Body of pancreas (tissue), 4 donors: ENCODE measurements around the gene SLC6A7. TPM values are rescaled to one million over a fixed set of nuclear protein-coding genes. Genes with fewer than 3 reads are reported as not detected.

Experiments
- ATAC-seq: fragments of 150-250 bp; one replicate; pipeline ENCODE4 v1.9.1; 2016
- DNase-seq, 4 donors: peaks; one replicate each; pipeline ENCODE4 v3.0.0-alpha.2; 2019
- H3K27ac ChIP-seq, 4 donors: fragments of 200-600 bp; sonication (generic); 1 replicate in 3 of 4; 2 replicates in 1 of 4; pipeline versions ENCODE4 v1.5.1 to v1.6.1; 2016 to 2019; ENCODE audit warnings: mild to moderate bottlenecking in 1 of 4, mixed read lengths in 1 of 4, moderate library complexity in 1 of 4
- H3K27me3 ChIP-seq, 2 donors: fragments of 200-600 bp; sonication (generic); one replicate each; pipeline ENCODE4 v1.6.0; 2016; ENCODE audit warnings: mild to moderate bottlenecking in 1 of 2
- H3K36me3 ChIP-seq, 2 donors: fragments of 200-600 bp; sonication (generic); replicated peaks in 1 of 2; 2 replicates each; pipeline ENCODE4 v1.5.1; 2016; ENCODE audit warnings: low read depth in 2 of 2; ENCODE audit not compliant: insufficient read depth in 1 of 2
- H3K4me1 ChIP-seq: fragments of 200-600 bp; sonication (generic); one replicate; pipeline ENCODE4 v1.6.0; 2016
- H3K4me3 ChIP-seq, 2 donors: fragments of 200-600 bp; sonication (generic); 1 replicate in 1 of 2; 2 replicates in 1 of 2; pipeline ENCODE4 v1.5.1; 2016 to 2019
- H3K9me3 ChIP-seq, 3 donors: fragments of 200-600 bp; sonication (generic); 1 replicate in 2 of 3; 2 replicates in 1 of 3; pipeline ENCODE4 v1.5.1; 2016
- POLR2A ChIP-seq, 3 donors: fragments of 450-650 bp; IDR thresholded peaks; one replicate each; pipeline ENCODE4 v1.6.1; 2016; ENCODE audit warnings: antibody characterized with exemption in 3 of 3, mild to moderate bottlenecking in 2 of 3
- WGBS, 2 donors: methylation state at CpG; one replicate each; pipeline ENCODE4 v1.1.5; 2017; 5-methylcytosine and 5-hydroxymethylcytosine counted together
- intact Hi-C: fragments of 100-400 bp; cut with DNase I; formaldehyde crosslinking; loops from one replicate; pipeline ENCODE4 v1.15.1; 2023
- total RNA-seq, 2 donors: library from RNA; depleted of rRNA; stranded (reverse); fragments of >200 nt; gene quantifications; one replicate each; pipeline ENCODE4 v1.1.0, GENCODE V29; 2016
- TF ChIP-seq, protein P1 (sequence below), 7 experiments: fragments of 450-650 bp in 4 of 7; fragments of 200-600 bp in 3 of 7; sonication (generic) in 3 of 7; IDR thresholded peaks; one replicate each; pipeline ENCODE4 v1.5.1; 2016 to 2019; ENCODE audit warnings: antibody characterized with exemption in 7 of 7

SLC6A7 gene
- not detected for total RNA-seq

DNA sequence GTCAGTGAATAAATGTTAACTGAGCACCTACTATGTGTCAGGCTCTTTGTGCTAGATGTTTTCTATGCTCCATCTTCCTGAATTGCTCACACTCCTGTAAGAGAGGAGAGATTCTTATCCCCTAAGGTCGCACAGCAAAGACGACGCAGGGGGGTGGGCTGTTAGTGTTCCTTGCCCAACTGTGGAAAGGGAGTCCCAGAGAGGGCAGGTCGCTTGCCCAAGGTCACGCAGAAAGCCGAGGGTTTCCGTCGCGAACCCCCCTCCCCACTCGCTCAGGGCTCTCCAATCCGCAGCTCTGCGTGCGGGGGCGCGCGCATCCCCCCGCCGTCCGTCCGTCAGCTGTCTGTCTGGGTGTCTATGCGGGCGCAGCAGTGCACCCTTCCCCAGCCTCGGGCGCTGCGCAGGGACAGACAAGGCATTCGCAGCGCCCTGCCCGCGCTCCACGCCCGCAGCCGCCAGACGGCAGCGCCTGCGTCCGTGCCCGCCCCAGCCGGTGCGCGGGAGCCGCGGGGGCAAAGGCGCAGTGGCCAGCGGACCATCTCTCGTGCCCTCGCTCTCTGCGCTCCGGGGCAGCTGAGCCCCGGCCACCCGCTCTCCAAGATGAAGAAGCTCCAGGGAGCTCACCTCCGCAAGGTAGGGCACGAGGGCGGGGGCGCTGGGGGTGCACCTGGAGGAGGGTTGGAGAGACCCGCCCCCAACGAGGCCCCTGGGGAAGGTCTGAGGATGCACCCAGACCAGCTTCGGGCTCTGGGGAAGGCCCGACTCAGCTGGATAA is at the start of gene SLC6A7:
Gene SLC6A7, plus strand, starts transcription at position 335 of the 775 bp plus-strand sequence. Its CDS starts 266 bp downstream, at position 601.
- Histone ChIP-seq H3K36me3 (no peaks in the 10 kb centered on the region), H3K9me3 (no peaks in the 10 kb centered on the region), H3K4me1 (peaks cover 13% of the 10 kb centered on the region), H3K27me3 (peaks cover 0 to 13% of the 10 kb centered on the region in 2 donors), H3K4me3 (no peak within 1 kb of the TSS), H3K27ac (no peak within 1 kb of the TSS)
- 9 to 24% methylated on average over 6 to 58 of the region's 58 CpGs for WGBS, 2 donors
- intact Hi-C loops, result no loop called here
- no peak for TF ChIP-seq POLR2A (IDR thresholded peaks at IDR 0.05)
- TF ChIP-seq, protein P1, sequence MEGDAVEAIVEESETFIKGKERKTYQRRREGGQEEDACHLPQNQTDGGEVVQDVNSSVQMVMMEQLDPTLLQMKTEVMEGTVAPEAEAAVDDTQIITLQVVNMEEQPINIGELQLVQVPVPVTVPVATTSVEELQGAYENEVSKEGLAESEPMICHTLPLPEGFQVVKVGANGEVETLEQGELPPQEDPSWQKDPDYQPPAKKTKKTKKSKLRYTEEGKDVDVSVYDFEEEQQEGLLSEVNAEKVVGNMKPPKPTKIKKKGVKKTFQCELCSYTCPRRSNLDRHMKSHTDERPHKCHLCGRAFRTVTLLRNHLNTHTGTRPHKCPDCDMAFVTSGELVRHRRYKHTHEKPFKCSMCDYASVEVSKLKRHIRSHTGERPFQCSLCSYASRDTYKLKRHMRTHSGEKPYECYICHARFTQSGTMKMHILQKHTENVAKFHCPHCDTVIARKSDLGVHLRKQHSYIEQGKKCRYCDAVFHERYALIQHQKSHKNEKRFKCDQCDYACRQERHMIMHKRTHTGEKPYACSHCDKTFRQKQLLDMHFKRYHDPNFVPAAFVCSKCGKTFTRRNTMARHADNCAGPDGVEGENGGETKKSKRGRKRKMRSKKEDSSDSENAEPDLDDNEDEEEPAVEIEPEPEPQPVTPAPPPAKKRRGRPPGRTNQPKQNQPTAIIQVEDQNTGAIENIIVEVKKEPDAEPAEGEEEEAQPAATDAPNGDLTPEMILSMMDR (IDR thresholded peaks at IDR 0.05), result no peak
- ATAC-seq, result no peak
- no peak for DNase-seq

DNA sequence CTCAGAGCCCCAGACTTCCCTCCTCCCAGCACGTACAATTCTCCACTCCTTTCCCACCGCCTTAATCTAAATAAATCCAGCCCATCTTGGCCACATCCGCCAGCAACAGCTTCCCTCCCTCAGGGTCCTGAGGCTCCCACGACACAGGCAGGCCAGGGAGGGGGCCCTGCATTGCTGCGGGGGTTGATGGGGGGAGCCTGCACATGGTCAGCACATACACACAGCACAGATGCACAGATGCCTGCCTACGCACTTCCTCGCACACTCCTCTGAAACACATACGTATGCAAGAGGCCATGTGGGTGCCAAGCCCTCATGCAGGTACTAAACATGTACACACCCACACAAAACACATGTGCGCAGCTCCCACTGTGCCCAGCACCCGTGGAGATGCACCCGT is 49.0 kb upstream of the SLC6A7 start:
- no peak overlapping the region for H3K27ac ChIP-seq
- TF ChIP-seq, protein P1 (IDR thresholded peaks at IDR 0.05), result no peak
- no peak for TF ChIP-seq POLR2A (IDR thresholded peaks at IDR 0.05)
- no peaks in the 10 kb centered on the region for H3K36me3 ChIP-seq
- no peaks in the 10 kb centered on the region for H3K9me3 ChIP-seq
- intact Hi-C loops, result no loop called here
- DNase-seq (no peak), ATAC-seq (no peak)
- no peaks in the 10 kb centered on the region for H3K27me3 ChIP-seq
- no peak overlapping the region for H3K4me3 ChIP-seq
- peaks cover 25% of the 10 kb centered on the region for H3K4me1 ChIP-seq
- 70 to 74% methylated on average over 9 to 11 of the region's 11 CpGs for WGBS, 2 donors

DNA sequence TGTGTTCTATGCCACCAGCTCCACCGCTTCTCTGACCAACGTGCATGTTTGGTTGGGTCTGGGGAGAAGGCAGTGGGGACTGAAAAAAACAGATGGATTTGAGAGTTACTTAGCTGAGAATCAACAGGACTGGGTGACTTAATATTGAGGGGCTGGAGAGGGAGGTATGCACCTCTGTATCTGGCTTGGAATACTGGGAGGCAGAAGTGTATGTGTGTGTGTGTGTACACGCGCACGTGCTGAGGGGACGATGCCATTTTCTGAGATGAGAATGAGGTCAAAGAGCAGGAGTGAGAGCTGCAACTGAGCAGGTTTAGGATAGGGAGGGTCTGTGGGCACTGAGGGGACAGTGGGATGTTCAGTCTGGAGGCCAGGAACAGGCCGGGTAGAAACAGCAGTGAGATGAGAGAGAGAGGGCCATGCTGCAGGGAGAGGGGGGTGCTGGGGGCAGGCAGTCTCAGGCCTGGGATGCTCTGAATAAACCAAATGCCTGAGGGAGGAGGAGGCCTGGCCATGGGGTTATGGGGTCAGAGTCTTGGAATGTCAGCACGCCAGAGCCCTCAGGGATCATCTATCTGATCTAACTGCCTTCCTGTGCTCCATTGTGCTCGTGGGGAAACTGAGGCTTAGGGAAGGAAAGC is 48.2 kb upstream of the SLC6A7 start:
- 80 to 84% methylated on average over 9 of the region's 9 CpGs for WGBS, 2 donors
- Histone ChIP-seq H3K4me3 (no peak overlapping the region), H3K9me3 (no peaks in the 10 kb centered on the region), H3K27ac (peak overlapping the region in 1 of 4 donors; percentile 45), H3K27me3 (no peaks in the 10 kb centered on the region), H3K36me3 (no peaks in the 10 kb centered on the region), H3K4me1 (peaks cover 25% of the 10 kb centered on the region)
- DNase-seq, result peak in 1 of 4 donors; percentile 35
- ATAC-seq, result no peak
- intact Hi-C loops, result no loop called here
- TF ChIP-seq, protein P1 (IDR thresholded peaks at IDR 0.05), result no peak
- TF ChIP-seq POLR2A (IDR thresholded peaks at IDR 0.05), result no peak

DNA sequence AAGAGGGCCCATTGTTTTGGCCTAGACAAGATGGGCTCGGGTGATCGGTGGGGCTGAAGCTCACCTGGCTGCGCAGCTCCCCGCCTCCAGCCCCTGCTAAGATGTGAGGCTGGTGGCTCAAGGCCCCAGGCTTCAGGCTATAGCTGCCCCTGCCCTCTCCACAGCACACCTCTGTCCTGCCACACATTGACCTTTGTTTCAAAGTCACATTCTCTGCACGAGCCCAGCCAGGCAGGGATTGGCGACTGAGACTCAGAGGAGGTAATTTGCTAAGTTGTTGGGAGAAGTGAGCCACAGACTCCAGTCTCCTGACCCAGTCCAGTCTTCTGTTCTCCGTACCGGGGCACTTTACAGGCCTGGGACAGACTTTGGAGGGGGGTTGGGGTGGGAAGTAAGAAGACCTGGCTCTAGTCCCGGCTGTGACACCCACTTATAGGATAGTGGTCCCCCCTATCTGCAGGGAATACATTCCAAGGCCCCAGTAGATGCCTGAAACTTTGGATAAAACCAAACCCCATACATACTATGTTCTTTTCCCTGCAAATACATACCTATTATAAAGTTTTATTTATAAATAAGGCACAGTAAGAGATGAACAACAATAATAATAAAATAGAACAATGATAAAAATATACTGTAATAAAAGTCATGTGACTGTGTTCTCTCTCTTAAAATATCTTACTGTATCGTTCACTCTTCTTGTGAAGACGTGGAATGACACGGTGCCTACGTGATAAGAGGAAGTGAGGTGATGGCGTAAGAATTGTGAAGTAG is 47.5 kb upstream of the SLC6A7 start:
- ATAC-seq (no peak), DNase-seq (no peak)
- Histone ChIP-seq H3K4me1 (peaks cover 19% of the 10 kb centered on the region), H3K36me3 (no peaks in the 10 kb centered on the region), H3K4me3 (no peak overlapping the region), H3K27ac (peak overlapping the region in 1 of 4 donors; percentile 45), H3K27me3 (no peaks in the 10 kb centered on the region), H3K9me3 (no peaks in the 10 kb centered on the region)
- WGBS, 2 donors, result 72% methylated on average over 13 to 14 of the region's 14 CpGs
- intact Hi-C loops, result no loop called here
- TF ChIP-seq, protein P1 (IDR thresholded peaks at IDR 0.05), result no peak
- TF ChIP-seq POLR2A (IDR thresholded peaks at IDR 0.05), result no peak
